HAP-1 (cell line): ENCODE measurements around the gene IL17RE.
A peak's percentile ranks its signal among the peaks of the same experiment; 100 is the strongest.
"Not testable (repeated sequence)": the region's sequence is repeated elsewhere in the genome, so short reads cannot be mapped to it uniquely, and the experiment has no call there.

ENCODE experiments used
- DNase-seq, 2 experiments: peaks; one replicate each; pipeline ENCODE4 v3.0.0-alpha.2; 2016 to 2020; ENCODE audit warnings: low spot score in 2 of 2
- H3K27me3 ChIP-seq: fragments of 250-450 bp; sonication (Bioruptor Pico); 2 replicates; pipeline ENCODE4 v1.5.1; 2020; ENCODE audit warnings: low read depth, mild to moderate bottlenecking, moderate library complexity
- H3K36me3 ChIP-seq: fragments of 250-450 bp; sonication (Bioruptor Pico); replicated peaks from 2 replicates; pipeline ENCODE4 v1.5.1; 2020; ENCODE audit warnings: mild to moderate bottlenecking
- H3K4me1 ChIP-seq: fragments of 250-450 bp; sonication (Bioruptor Pico); 2 replicates; pipeline ENCODE4 v1.5.1; 2020; ENCODE audit warnings: mild to moderate bottlenecking
- H3K4me3 ChIP-seq: fragments of 250-450 bp; sonication (Bioruptor Pico); 2 replicates; pipeline ENCODE4 v1.5.1; 2020; ENCODE audit warnings: mild to moderate bottlenecking, moderate library complexity
- H3K9me3 ChIP-seq: fragments of 250-450 bp; sonication (Bioruptor Pico); 2 replicates; pipeline ENCODE4 v1.5.1; 2020; ENCODE audit warnings: mild to moderate bottlenecking, moderate library complexity
- in situ Hi-C: fragments of 300-500 bp; cut with MboI; formaldehyde crosslinking; loops from 3 replicates; pipeline ENCODE4 v1.14.3; 2020; ENCODE audit warnings: low sequenced_read_pairs, inconsistent platforms, mixed read lengths

The IL17RE gene

GRCh38 chr3:9889405-9889804, 13.2 kb upstream of the IL17RE start:
- Histone ChIP-seq H3K27me3 (no peaks in the 10 kb centered on the region), H3K4me3 (no peak overlapping the region), H3K4me1 (peaks cover 6% of the 10 kb centered on the region), H3K36me3 (peaks cover 22% of the 10 kb centered on the region), H3K9me3 (no peaks in the 10 kb centered on the region)
- no peak for DNase-seq
- in situ Hi-C loops = no loop called here

DNA sequence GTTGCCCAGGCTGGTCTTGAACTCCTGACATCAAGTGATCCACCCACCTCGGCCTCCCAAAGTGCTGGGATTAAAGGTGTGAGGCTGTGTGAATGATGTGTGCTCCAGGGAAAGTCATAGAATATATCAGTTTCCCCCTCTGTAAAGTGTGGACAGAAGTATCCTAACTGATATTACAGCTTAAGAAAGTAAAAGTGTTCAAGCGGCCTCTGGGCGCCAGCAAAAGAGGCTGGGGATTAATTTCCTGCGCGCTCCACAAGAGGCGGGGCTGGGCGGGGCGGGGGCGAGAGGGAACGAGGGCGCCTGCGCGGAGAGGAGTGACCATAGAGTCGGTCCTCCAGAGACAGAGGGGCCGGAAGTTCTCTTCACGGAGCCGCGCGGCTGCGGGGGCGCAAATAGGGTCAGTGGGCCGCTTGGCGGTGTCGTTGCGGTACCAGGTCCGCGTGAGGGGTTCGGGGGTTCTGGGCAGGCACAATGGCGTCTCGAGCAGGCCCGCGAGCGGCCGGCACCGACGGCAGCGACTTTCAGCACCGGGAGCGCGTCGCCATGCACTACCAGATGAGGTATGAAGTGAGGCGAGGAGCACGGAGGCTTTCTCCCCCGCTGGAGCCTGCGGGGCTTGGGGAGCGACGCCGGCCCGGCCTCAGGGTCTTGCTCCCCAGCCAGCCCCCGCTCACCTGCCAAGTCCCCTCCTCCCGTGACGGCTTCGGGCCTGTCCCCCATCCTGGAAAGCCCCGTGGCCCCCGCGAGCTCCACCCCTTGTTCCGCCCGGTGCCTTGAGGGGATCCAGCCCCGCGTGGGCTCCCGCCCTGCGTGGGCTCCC, 12.2 kb upstream of the IL17RE start, which contains the start of gene JAGN1:
JAGN1 (plus strand) TSS at position 362 of the 823 bp plus-strand sequence; CDS start at position 475, 113 bp downstream.
- Histone ChIP-seq H3K27me3 (no peaks in the 10 kb centered on the region), H3K4me3 (peak within 1 kb of the TSS; percentile 97), H3K4me1 (peaks cover 6% of the 10 kb centered on the region), H3K36me3 (peaks cover 22% of the 10 kb centered on the region), H3K9me3 (no peaks in the 10 kb centered on the region)
- DNase-seq = peak; percentile 72 to 92
- in situ Hi-C loops = no loop called here

- Histone ChIP-seq H3K4me1 (peaks cover 6% of the 10 kb centered on the region), H3K9me3 (no peaks in the 10 kb centered on the region), H3K4me3 (peak overlapping the region; percentile 97), H3K36me3 (peaks cover 25% of the 10 kb centered on the region), H3K27me3 (no peaks in the 10 kb centered on the region)
- in situ Hi-C loops = no loop called here
- DNase-seq = no peak
Observed at GRCh38 chr3:9891072-9891622, 11.5 kb upstream of the IL17RE start.

DNA sequence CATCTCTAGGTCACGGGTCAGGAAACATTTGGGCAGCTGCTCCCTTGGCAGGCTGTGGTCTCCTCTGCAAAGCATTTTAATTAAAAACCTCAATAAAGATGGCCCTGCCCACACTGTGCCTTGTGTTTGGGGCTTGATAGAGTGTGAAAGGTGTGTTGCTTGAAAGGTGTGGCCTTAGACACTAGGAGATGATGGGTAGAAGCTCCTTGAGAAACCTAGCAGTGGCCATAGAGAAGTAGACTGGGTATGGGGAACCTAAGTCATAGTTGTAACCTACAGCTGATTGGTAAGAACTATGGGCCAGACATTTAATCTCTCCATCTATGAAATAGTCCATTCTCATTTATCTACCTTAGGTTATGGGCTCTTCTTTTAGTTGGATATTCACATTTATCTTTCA, 8.9 kb upstream of the IL17RE start:
- peaks cover 25% of the 10 kb centered on the region for H3K36me3 ChIP-seq
- H3K4me1 ChIP-seq = peaks cover 6% of the 10 kb centered on the region
- no peak for DNase-seq
- H3K9me3 ChIP-seq = no peaks in the 10 kb centered on the region
- H3K27me3 ChIP-seq = no peaks in the 10 kb centered on the region
- in situ Hi-C loops = no loop called here
- H3K4me3 ChIP-seq = no peak overlapping the region

- in situ Hi-C loops = not testable (repeated sequence)
Observed at GRCh38 chr3:9895715-9896114, 6.9 kb upstream of the IL17RE start.

GRCh38 chr3:9896755-9897407, 5.8 kb upstream of the IL17RE start:
- H3K27me3 ChIP-seq, DNase-seq, H3K4me3 ChIP-seq, H3K4me1 ChIP-seq, in situ Hi-C loops, H3K9me3 ChIP-seq: not testable (repeated sequence)
- H3K36me3 ChIP-seq = peaks cover 22% of the 10 kb centered on the region

More at GRCh38 chr3:9895715-9896114, 6.9 kb upstream of the IL17RE start:
- H3K27me3 ChIP-seq, H3K4me3 ChIP-seq, H3K4me1 ChIP-seq, DNase-seq, H3K9me3 ChIP-seq: not testable (repeated sequence)
- H3K36me3 ChIP-seq = peaks cover 25% of the 10 kb centered on the region

GRCh38 chr3:9897408-9898372, 5.0 kb upstream of the IL17RE start:
- no peaks in the 10 kb centered on the region for H3K27me3 ChIP-seq
- in situ Hi-C loops = no loop called here
- peaks cover 17% of the 10 kb centered on the region for H3K36me3 ChIP-seq
- no peaks in the 10 kb centered on the region for H3K9me3 ChIP-seq
- no peak overlapping the region for H3K4me3 ChIP-seq
- DNase-seq = no peak
- H3K4me1 ChIP-seq = no peaks in the 10 kb centered on the region

- in situ Hi-C loops = no loop called here
Observed at GRCh38 chr3:9898467-9899241, 4.0 kb upstream of the IL17RE start.

GRCh38 chr3:9899289-9899791, 3.3 kb upstream of the IL17RE start:
- no peaks in the 10 kb centered on the region for H3K9me3 ChIP-seq
- peaks cover 4% of the 10 kb centered on the region; the same call in 1 of the 2 replicates for H3K36me3 ChIP-seq
- in situ Hi-C loops = no loop called here
- no peaks in the 10 kb centered on the region for H3K4me1 ChIP-seq
- no peak overlapping the region for H3K4me3 ChIP-seq
- DNase-seq = no peak
- H3K27me3 ChIP-seq = no peaks in the 10 kb centered on the region

More at GRCh38 chr3:9898467-9899241, 4.0 kb upstream of the IL17RE start:
- Histone ChIP-seq H3K4me1 (no peaks in the 10 kb centered on the region), H3K9me3 (no peaks in the 10 kb centered on the region), H3K27me3 (no peaks in the 10 kb centered on the region), H3K36me3 (peaks cover 8% of the 10 kb centered on the region), H3K4me3 (no peak overlapping the region)
- DNase-seq = no peak

DNA sequence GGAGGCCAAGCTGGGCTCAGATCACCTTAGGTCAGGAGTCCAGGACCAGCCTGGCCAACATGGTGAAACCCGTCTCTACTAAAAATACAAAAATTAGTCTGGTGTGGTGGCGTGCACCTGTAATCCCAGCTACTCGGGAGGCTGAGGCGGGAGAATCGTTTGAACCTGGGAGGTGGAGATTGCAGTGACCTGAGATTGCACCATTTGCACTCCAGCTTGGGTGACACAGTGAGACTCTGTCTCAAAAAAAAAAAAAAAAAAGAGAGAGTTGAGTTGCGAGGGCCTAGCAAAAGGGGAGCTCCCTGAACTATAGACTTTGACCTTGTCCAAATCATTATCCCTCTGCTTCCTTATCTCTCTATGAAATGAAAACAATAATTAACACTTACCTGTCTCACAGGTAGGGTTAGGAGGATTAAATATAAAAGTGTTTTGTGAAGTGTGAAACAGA, 1.7 kb upstream of the IL17RE start:
- H3K36me3 ChIP-seq, H3K4me3 ChIP-seq, in situ Hi-C loops, H3K4me1 ChIP-seq, H3K9me3 ChIP-seq, H3K27me3 ChIP-seq, DNase-seq: not testable (repeated sequence)

DNA sequence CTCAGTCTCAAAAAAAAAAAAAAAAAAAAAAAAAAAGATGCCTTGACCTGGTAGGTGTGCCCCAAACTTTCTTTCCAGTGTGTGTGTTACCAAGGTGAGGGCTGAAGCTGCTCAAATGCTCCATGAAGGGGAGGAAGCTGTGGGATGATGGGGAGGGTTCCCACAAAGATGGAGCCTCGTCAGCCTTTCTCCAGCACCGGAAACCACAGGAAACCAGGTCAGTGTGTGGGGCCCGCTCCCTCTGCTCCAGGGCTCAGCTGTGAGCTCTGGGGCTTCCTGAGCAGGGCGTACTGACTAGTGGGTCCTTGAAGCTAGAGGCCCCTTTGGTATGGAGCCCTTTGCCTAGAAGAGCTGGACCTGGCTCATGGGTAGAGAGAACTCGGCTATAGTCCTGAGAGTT, 681 bp upstream of the IL17RE start:
- Histone ChIP-seq H3K4me3 (no peak overlapping the region), H3K4me1 (no peaks in the 10 kb centered on the region), H3K27me3 (no peaks in the 10 kb centered on the region), H3K36me3 (no peaks in the 10 kb centered on the region), H3K9me3 (no peaks in the 10 kb centered on the region)
- no peak for DNase-seq
- in situ Hi-C loops = no loop called here

DNA sequence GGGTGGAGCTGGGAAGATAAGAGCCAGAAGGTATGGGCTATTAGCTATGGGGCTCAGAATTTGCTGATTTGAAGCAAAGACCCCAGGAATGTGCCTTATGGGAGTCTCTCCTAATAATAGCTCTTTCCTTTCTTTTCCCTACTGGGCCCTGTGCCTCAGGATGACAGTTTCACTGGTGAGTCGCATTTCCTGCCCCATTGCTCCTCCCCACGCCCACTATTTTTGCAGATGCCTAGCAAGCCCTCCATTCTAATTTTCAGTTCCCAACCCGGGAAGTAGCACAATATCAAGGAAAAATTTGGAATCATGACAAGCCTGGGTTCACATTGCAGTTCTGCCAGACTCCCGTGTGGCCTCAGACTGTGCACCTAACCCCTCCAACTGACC, 583 bp downstream of the IL17RE start:
- in situ Hi-C loops = no loop called here
- no peak overlapping the region for H3K4me3 ChIP-seq
- DNase-seq = no peak
- H3K9me3 ChIP-seq = no peaks in the 10 kb centered on the region
- no peaks in the 10 kb centered on the region for H3K36me3 ChIP-seq
- H3K4me1 ChIP-seq = no peaks in the 10 kb centered on the region
- no peaks in the 10 kb centered on the region for H3K27me3 ChIP-seq
